Testis (tissue), 3 donors: ENCODE data around the gene ABCC11. TPM values are rescaled to one million over a fixed set of nuclear protein-coding genes. Genes with fewer than 3 reads are reported as not detected.

Experiments used
- DNase-seq: peaks from one replicate; pipeline ENCODE4 v3.0.0-alpha.2; 2019
- H3K27ac ChIP-seq, 2 donors: fragments of 200-600 bp; sonication (generic); one replicate each; pipeline ENCODE4 v1.5.1; 2019
- H3K27me3 ChIP-seq: fragments of 200-600 bp; sonication (generic); one replicate; pipeline ENCODE4 v1.5.1; 2019
- H3K36me3 ChIP-seq: fragments of 200-600 bp; sonication (generic); one replicate; pipeline ENCODE4 v1.5.1; 2017; ENCODE audit warnings: low read depth; ENCODE audit errors: missing control alignments
- H3K4me1 ChIP-seq: fragments of 200-600 bp; sonication (generic); one replicate; pipeline ENCODE4 v1.5.1; 2019
- H3K4me3 ChIP-seq, 2 donors: fragments of 200-600 bp; sonication (generic); one replicate each; pipeline ENCODE4 v1.5.1; 2017 to 2019
- H3K9me3 ChIP-seq: fragments of 200-600 bp; sonication (generic); one replicate; pipeline ENCODE4 v1.5.1; 2017
- CTCF ChIP-seq, 3 experiments: fragments of 450-650 bp in 2 of 3; fragments of 200-600 bp in 1 of 3; sonication (generic) in 1 of 3; IDR thresholded peaks; one replicate each; pipeline ENCODE4 v1.5.1; 2016 to 2019; ENCODE audit warnings: antibody characterized with exemption in 3 of 3, mild to moderate bottlenecking in 2 of 3, moderate library complexity in 1 of 3
- POLR2A ChIP-seq: fragments of 450-650 bp; IDR thresholded peaks from one replicate; pipeline ENCODE4 v1.6.1; 2017; ENCODE audit warnings: antibody characterized with exemption, mild to moderate bottlenecking, moderate library complexity
- WGBS, 2 donors: methylation state at CpG; one replicate each; pipeline ENCODE4 v1.1.5; 2018; 5-methylcytosine and 5-hydroxymethylcytosine counted together
- intact Hi-C: fragments of 100-400 bp; cut with DNase I; formaldehyde crosslinking; loops from one replicate; pipeline ENCODE4 v1.15.1; 2023; ENCODE audit warnings: low total_unique reads
- polyA plus RNA-seq: library from polyadenylated mRNA; stranded (reverse); fragments of 350-450 nt; fragmentation: Illumina TruSeq; extraction: RNeasy Lipid Tissue Mini Kit (QIAGEN cat#74804); gene quantifications from one replicate; pipeline ENCODE4 v1.2.3, GENCODE V29; 2014; ENCODE audit warnings: low read depth, low replicate concordance; ENCODE audit not compliant: insufficient read depth
- total RNA-seq, 2 donors: library from RNA; depleted of rRNA; stranded (reverse); fragments of >200 nt; gene quantifications; one replicate each; pipeline ENCODE4 v1.2.3, GENCODE V29; 2016

The ABCC11 gene
- total and polyA plus RNA-seq, 3 donors from 2014 or later, result 6.8 to 24.1 (median 7.5) TPM

GRCh38 chr16:48132696-48133095 lies 114.6 kb downstream of the ABCC11 start:
- H3K27me3 ChIP-seq, result no peaks in the 10 kb centered on the region
- no peaks in the 10 kb centered on the region for H3K4me1 ChIP-seq
- DNase-seq, result no peak
- intact Hi-C loops, result no loop called here
- H3K36me3 ChIP-seq, result no peaks in the 10 kb centered on the region
- no peak overlapping the region for H3K4me3 ChIP-seq
- H3K9me3 ChIP-seq, result no peaks in the 10 kb centered on the region
- no peak overlapping the region for H3K27ac ChIP-seq
- TF ChIP-seq CTCF (IDR thresholded peaks at IDR 0.05), result no peak
- no peak for TF ChIP-seq POLR2A
- 86 to 88% methylated on average over 3 of the region's 3 CpGs for WGBS, 2 donors

- Histone ChIP-seq H3K27me3 (no peaks in the 10 kb centered on the region), H3K4me3 (no peak overlapping the region), H3K9me3 (no peaks in the 10 kb centered on the region), H3K36me3 (no peaks in the 10 kb centered on the region), H3K4me1 (no peaks in the 10 kb centered on the region), H3K27ac (no peak overlapping the region)
- intact Hi-C loops, result no loop called here
- 94 to 97% methylated on average over 6 of the region's 6 CpGs for WGBS, 2 donors
- no peak for DNase-seq
- no peak for TF ChIP-seq POLR2A
- no peak for TF ChIP-seq CTCF (IDR thresholded peaks at IDR 0.05)
Observed at GRCh38 chr16:48131201-48131935, 116.0 kb downstream of the ABCC11 start.

- Histone ChIP-seq H3K9me3 (no peaks in the 10 kb centered on the region), H3K27ac (no peak overlapping the region), H3K4me1 (no peaks in the 10 kb centered on the region), H3K36me3 (no peaks in the 10 kb centered on the region), H3K4me3 (no peak overlapping the region), H3K27me3 (no peaks in the 10 kb centered on the region)
- no peak for TF ChIP-seq POLR2A
- DNase-seq, result no peak
- WGBS, 2 donors, result 90 to 96% methylated on average over 3 of the region's 3 CpGs
- intact Hi-C loops, result no loop called here
Observed at GRCh38 chr16:48129926-48130325, 117.4 kb downstream of the ABCC11 start.

- Histone ChIP-seq H3K9me3 (no peaks in the 10 kb centered on the region), H3K27me3 (no peaks in the 10 kb centered on the region), H3K4me1 (no peaks in the 10 kb centered on the region), H3K4me3 (no peak overlapping the region), H3K27ac (no peak overlapping the region), H3K36me3 (no peaks in the 10 kb centered on the region)
- DNase-seq, result no peak
- no peak for TF ChIP-seq CTCF (IDR thresholded peaks at IDR 0.05)
- no peak for TF ChIP-seq POLR2A
- WGBS, 2 donors, result 55 to 58% methylated on average over 2 of the region's 2 CpGs
- intact Hi-C loops, result no loop called here
Observed at GRCh38 chr16:48128769-48129168, 118.6 kb downstream of the ABCC11 start.

- H3K36me3 ChIP-seq, result no peaks in the 10 kb centered on the region
- WGBS, 2 donors, result 74 to 81% methylated on average over 13 of the region's 13 CpGs
- intact Hi-C loops, result no loop called here
- H3K27me3 ChIP-seq, result no peaks in the 10 kb centered on the region
- no peak for TF ChIP-seq POLR2A
- no peak for TF ChIP-seq CTCF (IDR thresholded peaks at IDR 0.05)
- H3K4me1 ChIP-seq, result no peaks in the 10 kb centered on the region
- no peaks in the 10 kb centered on the region for H3K9me3 ChIP-seq
- no peak overlapping the region for H3K27ac ChIP-seq
- no peak for DNase-seq
- no peak overlapping the region for H3K4me3 ChIP-seq
Observed at GRCh38 chr16:48126801-48127644, 120.3 kb downstream of the ABCC11 start.
